ENCODE measurements around the gene SH3YL1.

The SH3YL1 gene

GRCh38 chr2:223971-224760 lies 39.7 kb downstream of the SH3YL1 start:
- DNase-seq (ENCODE audit: low read depth in 2 of 2), result no peak

- no peak for DNase-seq (ENCODE audit: low read depth in 2 of 2)
Observed at GRCh38 chr2:223451-223850, 40.4 kb downstream of the SH3YL1 start.

GRCh38 chr2:216068-216467 lies 47.8 kb downstream of the SH3YL1 start:
- no peak for DNase-seq (ENCODE audit: low read depth in 2 of 2)

GRCh38 chr2:213932-214693 lies 49.7 kb downstream of the SH3YL1 start:
- no peak for DNase-seq (ENCODE audit: low read depth in 2 of 2)

GRCh38 chr2:211486-212184 lies 52.2 kb downstream of the SH3YL1 start:
- DNase-seq (ENCODE audit: low read depth in 2 of 2), result no peak

- no peak for DNase-seq (ENCODE audit: low read depth in 2 of 2)
Observed at GRCh38 chr2:210660-211059, 53.2 kb downstream of the SH3YL1 start.

- DNase-seq (ENCODE audit: low read depth in 2 of 2), result no peak
Observed at GRCh38 chr2:209470-209869, 54.4 kb downstream of the SH3YL1 start.

GRCh38 chr2:208335-208734 lies 55.5 kb downstream of the SH3YL1 start:
- DNase-seq (ENCODE audit: low read depth in 2 of 2), result no peak

- no peak for DNase-seq (ENCODE audit: low read depth in 2 of 2)
Observed at GRCh38 chr2:203984-204383, 59.8 kb downstream of the SH3YL1 start.

- DNase-seq (ENCODE audit: low read depth in 2 of 2), result no peak
Observed at GRCh38 chr2:203401-203800, 60.4 kb downstream of the SH3YL1 start.

- no peak for DNase-seq (ENCODE audit: low read depth in 2 of 2)
Observed at GRCh38 chr2:202945-203344, 60.9 kb downstream of the SH3YL1 start.

GRCh38 chr2:201648-202433 lies 62.0 kb downstream of the SH3YL1 start:
- no peak for DNase-seq (ENCODE audit: low read depth in 2 of 2)

- DNase-seq (ENCODE audit: low read depth in 2 of 2), result no peak
Observed at GRCh38 chr2:199041-199966, 64.5 kb downstream of the SH3YL1 start.

- DNase-seq (ENCODE audit: low read depth in 2 of 2), result no peak
Observed at GRCh38 chr2:196406-196805, 67.4 kb downstream of the SH3YL1 start.

- DNase-seq (ENCODE audit: low read depth in 2 of 2), result no peak
Observed at GRCh38 chr2:195932-196331, 67.9 kb downstream of the SH3YL1 start.

GRCh38 chr2:193141-193671 lies 70.6 kb downstream of the SH3YL1 start:
- peak; percentile 17 to 47 for DNase-seq (ENCODE audit: low read depth in 2 of 2)

- no peak for DNase-seq (ENCODE audit: low read depth in 2 of 2)
Observed at GRCh38 chr2:191311-192190, 72.3 kb downstream of the SH3YL1 start.

GRCh38 chr2:187825-188224 lies 76.0 kb downstream of the SH3YL1 start:
- no peak for DNase-seq (ENCODE audit: low read depth in 2 of 2)

GRCh38 chr2:185221-185620 lies 78.6 kb downstream of the SH3YL1 start:
- DNase-seq (ENCODE audit: low read depth in 2 of 2), result no peak

Data from stimulated activated CD8-positive, alpha-beta memory T cell treated with anti-CD3 and anti-CD28 coated beads, Interleukin-7, amount 100 ng/mL, for 4 hours (primary cell).